Kasumi-1 (cell line): ENCODE results near the gene SV2C.

ENCODE experiments used
- DNase-seq, 2 experiments: peaks; one replicate each; lab custom pipeline; 2025; lab: John Stamatoyannopoulos, UW

SV2C gene

GRCh38 chr5:76165711-76166374 lies 82.7 kb downstream of the SV2C start:
- no peak for DNase-seq

- no peak for DNase-seq
These were observed 83.8 kb downstream of the SV2C start for GRCh38 chr5:76166886-76167576.

- no peak for DNase-seq
These were observed 86.1 kb downstream of the SV2C start for GRCh38 chr5:76169146-76169905.

- DNase-seq: no peak
These were observed 90.9 kb downstream of the SV2C start for GRCh38 chr5:76174101-76174500.

- peak; percentile 45 to 62 for DNase-seq
These were observed 92.0 kb downstream of the SV2C start for GRCh38 chr5:76175051-76175666.

GRCh38 chr5:76175821-76176403 lies 92.7 kb downstream of the SV2C start:
- DNase-seq: peak; percentile 51 to 55

- no peak for DNase-seq
These were observed 94.8 kb downstream of the SV2C start for GRCh38 chr5:76177978-76178377.

GRCh38 chr5:76178913-76179312 lies 95.7 kb downstream of the SV2C start:
- DNase-seq: no peak

- DNase-seq: peak in 1 of 2 experiments; percentile 8
These were observed 97.9 kb downstream of the SV2C start for GRCh38 chr5:76180814-76181805.

GRCh38 chr5:76187386-76187785 lies 104.2 kb downstream of the SV2C start:
- DNase-seq: no peak

GRCh38 chr5:76190356-76190755 lies 107.2 kb downstream of the SV2C start:
- DNase-seq: no peak

- DNase-seq: no peak
These were observed 109.7 kb downstream of the SV2C start for GRCh38 chr5:76192837-76193236.

GRCh38 chr5:76193635-76194034 lies 110.5 kb downstream of the SV2C start:
- DNase-seq: no peak

GRCh38 chr5:76194340-76194739 lies 111.2 kb downstream of the SV2C start:
- no peak for DNase-seq

- no peak for DNase-seq
These were observed 113.3 kb downstream of the SV2C start for GRCh38 chr5:76196457-76196856.

GRCh38 chr5:76196886-76197489 lies 113.8 kb downstream of the SV2C start:
- DNase-seq: no peak

GRCh38 chr5:76197726-76198125 lies 114.5 kb downstream of the SV2C start:
- no peak for DNase-seq

- peak; percentile 45 to 51 for DNase-seq
These were observed 116.4 kb downstream of the SV2C start for GRCh38 chr5:76199336-76200318.

- DNase-seq: peak; percentile 59 to 63
These were observed 119.0 kb downstream of the SV2C start for GRCh38 chr5:76202182-76202581.
